Measurements from ENCODE around the gene CNTNAP3B. TPM values are rescaled to one million over a fixed set of nuclear protein-coding genes. Genes with fewer than 3 reads are reported as not detected.
"Not testable (repeated sequence)": the region's sequence is repeated elsewhere in the genome, so short reads cannot be mapped to it uniquely, and the experiment has no call there.

The CNTNAP3B gene
- total and polyA plus RNA-seq, 4 donors, result 1.0 to 14.1 (median 4.0) TPM

DNA sequence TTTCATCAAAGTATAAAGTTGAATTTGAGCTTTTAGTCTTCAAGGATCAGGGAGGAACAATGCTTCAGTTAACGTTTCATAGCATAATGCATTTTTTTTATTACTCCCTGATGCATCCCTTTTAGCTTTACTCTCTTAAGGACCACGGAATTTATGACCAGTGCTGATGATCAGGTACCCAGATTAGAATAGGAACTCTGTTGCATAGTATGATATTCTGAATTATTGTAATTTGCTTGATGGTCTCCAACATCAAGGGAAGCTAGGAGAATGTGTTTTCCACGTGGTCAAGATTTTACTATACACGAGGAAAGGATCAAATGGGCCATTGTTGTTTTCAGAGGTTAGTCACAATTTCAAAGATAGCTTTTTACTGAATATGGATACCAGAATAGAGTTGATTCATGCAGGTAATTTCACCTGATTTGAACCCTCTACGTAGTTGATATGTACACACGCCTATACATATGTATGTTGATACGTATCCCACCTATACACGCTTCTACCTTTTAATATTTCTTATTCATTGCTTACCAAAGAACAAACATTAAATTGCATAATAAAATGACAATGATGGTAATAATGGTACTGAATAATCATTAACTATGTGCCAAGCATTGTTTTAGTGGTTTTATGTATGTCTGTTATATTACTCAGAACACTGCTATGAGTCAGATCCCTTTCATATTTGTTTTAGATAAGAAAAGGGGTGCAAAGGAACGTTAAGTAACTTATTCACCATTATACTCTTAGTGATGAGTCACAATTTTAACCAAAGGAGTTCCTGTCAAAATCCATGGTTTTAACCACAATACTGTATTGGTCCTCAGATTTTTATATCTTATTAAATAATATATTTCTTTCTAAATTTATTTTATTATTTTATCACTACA, 277.1 kb downstream of the CNTNAP3B start:
- H3K4me3 ChIP-seq (ENCODE audit: low read depth in 1 of 3, low read length in 3 of 3); H3K9ac ChIP-seq (ENCODE audit: low read depth in 1 of 2, low read length in 2 of 2); H3K27ac ChIP-seq (ENCODE audit: low read depth in 1 of 2, low read length in 2 of 2); H3K36me3 ChIP-seq (ENCODE audit: control insufficient read depth in 4 of 4, insufficient read depth in 3 of 4, low read depth in 1 of 4, low read length in 3 of 4); DNase-seq (ENCODE audit: low spot score); H3K9me3 ChIP-seq (ENCODE audit: control insufficient read depth in 4 of 4, low read length in 3 of 4); H3K4me1 ChIP-seq (ENCODE audit: control insufficient read depth in 4 of 4, insufficient read depth in 4 of 4, low read length in 3 of 4); H3K27me3 ChIP-seq (ENCODE audit: control insufficient read depth in 4 of 4, insufficient read depth in 4 of 4, low read length in 3 of 4): not testable (repeated sequence)
- WGBS, result no CpG with 5 or more reads among the region's 9 CpGs

- WGBS, result no CpG with 5 or more reads among the region's 7 CpGs
Measured at GRCh38 chr9:41847829-41848228, 281.4 kb downstream of the CNTNAP3B start.

More at GRCh38 chr9:41847829-41848228, 281.4 kb downstream of the CNTNAP3B start:
- not testable (repeated sequence) for H3K27me3 ChIP-seq (ENCODE audit: control insufficient read depth in 4 of 4, insufficient read depth in 4 of 4, low read length in 3 of 4); H3K9ac ChIP-seq (ENCODE audit: low read depth in 1 of 2, low read length in 2 of 2); DNase-seq (ENCODE audit: low spot score); H3K4me1 ChIP-seq (ENCODE audit: control insufficient read depth in 4 of 4, insufficient read depth in 4 of 4, low read length in 3 of 4); H3K27ac ChIP-seq (ENCODE audit: low read depth in 1 of 2, low read length in 2 of 2); H3K36me3 ChIP-seq (ENCODE audit: control insufficient read depth in 4 of 4, insufficient read depth in 3 of 4, low read depth in 1 of 4, low read length in 3 of 4); H3K4me3 ChIP-seq (ENCODE audit: low read depth in 1 of 3, low read length in 3 of 3); H3K9me3 ChIP-seq (ENCODE audit: control insufficient read depth in 4 of 4, low read length in 3 of 4)

Small RNA genes lying within 50 kb of the gene (small RNA-seq; reads per million reads assigned to genes)
- gene RN7SL343P, result not detected

Other genes with a start within 250 kb of the CNTNAP3B start
- not detected for gene SPATA31A6, start 54.2 kb upstream of the CNTNAP3B start, total RNA-seq
- not detected for gene SPATA31A6, start 54.2 kb upstream of the CNTNAP3B start, polyA plus RNA-seq

Data from liver (tissue), 10 donors.